Stimulated activated naive CD4-positive, alpha-beta T cell treated with Interleukin-2 at 50 U/mL for 16 hours (primary cell): Measurements from ENCODE around the gene MORC1.

Source experiments
- DNase-seq: peaks from one replicate; lab custom pipeline; 2025; lab: John Stamatoyannopoulos, UW

Gene MORC1

GRCh38 chr3:109026821-109027220 is 91.1 kb downstream of the MORC1 start:
- no peak for DNase-seq

GRCh38 chr3:109025896-109026295 is 92.0 kb downstream of the MORC1 start:
- DNase-seq: no peak

GRCh38 chr3:109023656-109024254 is 94.2 kb downstream of the MORC1 start:
- peak; percentile 16 for DNase-seq

- DNase-seq: no peak
Observed at GRCh38 chr3:109023167-109023566, 94.8 kb downstream of the MORC1 start.

GRCh38 chr3:109021556-109021955 is 96.4 kb downstream of the MORC1 start:
- no peak for DNase-seq

GRCh38 chr3:109018828-109019227 is 99.1 kb downstream of the MORC1 start:
- no peak for DNase-seq

- DNase-seq: no peak
Observed at GRCh38 chr3:109005443-109005842, 112.5 kb downstream of the MORC1 start.

- DNase-seq: no peak
Observed at GRCh38 chr3:108998436-108998835, 119.5 kb downstream of the MORC1 start.

GRCh38 chr3:108985844-108986243 is 132.1 kb downstream of the MORC1 start:
- no peak for DNase-seq

- DNase-seq: no peak
Observed at GRCh38 chr3:108983051-108983450, 134.9 kb downstream of the MORC1 start.

GRCh38 chr3:108976058-108976457 is 141.9 kb downstream of the MORC1 start:
- no peak for DNase-seq

GRCh38 chr3:108973019-108973418 is 144.9 kb downstream of the MORC1 start:
- DNase-seq: no peak

- no peak for DNase-seq
Observed at GRCh38 chr3:108972482-108972881, 145.5 kb downstream of the MORC1 start.

GRCh38 chr3:108970561-108970960 is 147.4 kb downstream of the MORC1 start:
- DNase-seq: no peak

- DNase-seq: no peak
Observed at GRCh38 chr3:108966773-108967172, 151.2 kb downstream of the MORC1 start.

GRCh38 chr3:108959017-108959416 is 158.9 kb downstream of the MORC1 start:
- no peak for DNase-seq

GRCh38 chr3:108953700-108954099 is 164.2 kb downstream of the MORC1 start, which contains the start of gene GUCA1C:
GUCA1C (minus strand) TSS chr3:108953879; CDS start chr3:108953762, 117 bp downstream.
- DNase-seq: no peak

GRCh38 chr3:108953210-108953609 is 164.7 kb downstream of the MORC1 start:
- DNase-seq: no peak

- no peak for DNase-seq
Observed at GRCh38 chr3:108951820-108952501, 166.0 kb downstream of the MORC1 start.

- DNase-seq: no peak
Observed at GRCh38 chr3:108947855-108948254, 170.1 kb downstream of the MORC1 start.

GRCh38 chr3:108946292-108947285 is 171.3 kb downstream of the MORC1 start:
- no peak for DNase-seq

GRCh38 chr3:108940568-108941263 is 177.2 kb downstream of the MORC1 start:
- DNase-seq: no peak
